ENCODE data around the gene MORN2.

MORN2 gene

GRCh38 chr2:38911191-38911590 is 35.4 kb downstream of the MORN2 start:
- Histone ChIP-seq H3K4me1 (no peaks in the 10 kb centered on the region), H3K27me3 (no peaks in the 10 kb centered on the region), H4K20me1 (no peaks in the 10 kb centered on the region), H3K4me3 (no peak overlapping the region), H3K36me3 (no peaks in the 10 kb centered on the region), H3K4me2 (no peak overlapping the region), H3K9ac (no peak overlapping the region), H3K27ac (no peak overlapping the region), H3K9me3 (no peaks in the 10 kb centered on the region)
- no peak for TF ChIP-seq Cebpa-rat (IDR thresholded peaks at IDR 0.05)

GRCh38 chr2:38912619-38913018 is 36.8 kb downstream of the MORN2 start:
- TF ChIP-seq Cebpa-rat (IDR thresholded peaks at IDR 0.05) = no peak
- no peaks in the 10 kb centered on the region for H4K20me1 ChIP-seq

GRCh38 chr2:38922389-38922788 is 46.6 kb downstream of the MORN2 start:
- no peaks in the 10 kb centered on the region for H3K9me3 ChIP-seq
- H4K20me1 ChIP-seq = no peaks in the 10 kb centered on the region
- no peak for TF ChIP-seq Cebpa-rat (IDR thresholded peaks at IDR 0.05)
- no peaks in the 10 kb centered on the region for H3K4me1 ChIP-seq
- H3K4me3 ChIP-seq = no peak overlapping the region
- no peaks in the 10 kb centered on the region for H3K36me3 ChIP-seq
- no peak overlapping the region for H3K27ac ChIP-seq
- H3K9ac ChIP-seq = no peak overlapping the region
- H3K27me3 ChIP-seq = no peaks in the 10 kb centered on the region
- no peak overlapping the region for H3K4me2 ChIP-seq

More at GRCh38 chr2:38912619-38913018, 36.8 kb downstream of the MORN2 start:
- Histone ChIP-seq H3K36me3 (no peaks in the 10 kb centered on the region), H3K4me3 (no peak overlapping the region), H3K9me3 (no peaks in the 10 kb centered on the region), H3K27me3 (no peaks in the 10 kb centered on the region), H3K27ac (no peak overlapping the region), H3K4me1 (no peaks in the 10 kb centered on the region), H3K4me2 (no peak overlapping the region), H3K9ac (no peak overlapping the region)

- no peak overlapping the region for H3K4me2 ChIP-seq
- H3K9ac ChIP-seq = no peak overlapping the region
- H3K4me3 ChIP-seq = no peak overlapping the region
- H3K36me3 ChIP-seq = no peaks in the 10 kb centered on the region
- no peak for TF ChIP-seq Cebpa-rat (IDR thresholded peaks at IDR 0.05)
- no peaks in the 10 kb centered on the region for H3K4me1 ChIP-seq
- H3K27ac ChIP-seq = no peak overlapping the region
- no peaks in the 10 kb centered on the region for H3K9me3 ChIP-seq
- no peaks in the 10 kb centered on the region for H4K20me1 ChIP-seq
- no peaks in the 10 kb centered on the region for H3K27me3 ChIP-seq
These were observed 47.1 kb downstream of the MORN2 start for GRCh38 chr2:38922902-38923301.

DNA sequence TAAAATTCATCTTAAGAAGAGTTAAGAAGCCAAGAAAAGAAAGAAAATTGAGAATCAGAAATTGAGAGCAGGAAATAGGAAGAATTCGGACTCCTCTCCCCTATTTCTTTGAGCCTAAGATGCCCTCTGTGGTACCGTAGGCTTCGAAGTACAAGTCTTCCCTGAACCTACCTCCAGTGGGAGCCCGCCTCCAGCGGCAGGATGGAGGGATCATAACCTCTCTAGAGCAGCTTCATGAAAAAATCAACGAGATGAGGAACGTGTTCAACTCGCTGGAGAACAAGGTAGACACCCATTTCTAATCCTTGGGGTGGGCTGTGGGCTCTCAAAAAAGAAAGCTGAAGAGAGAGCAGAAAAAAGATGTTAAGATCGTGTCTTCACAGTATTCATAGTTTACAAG is 50.2 kb downstream of the MORN2 start:
- TF ChIP-seq Cebpa-rat (IDR thresholded peaks at IDR 0.05) = no peak
- Histone ChIP-seq H3K4me2 (no peak overlapping the region), H3K9me3 (no peaks in the 10 kb centered on the region), H3K27ac (no peak overlapping the region), H3K4me1 (no peaks in the 10 kb centered on the region), H3K4me3 (no peak overlapping the region), H4K20me1 (no peaks in the 10 kb centered on the region), H3K36me3 (no peaks in the 10 kb centered on the region), H3K27me3 (no peaks in the 10 kb centered on the region), H3K9ac (no peak overlapping the region)

DNA sequence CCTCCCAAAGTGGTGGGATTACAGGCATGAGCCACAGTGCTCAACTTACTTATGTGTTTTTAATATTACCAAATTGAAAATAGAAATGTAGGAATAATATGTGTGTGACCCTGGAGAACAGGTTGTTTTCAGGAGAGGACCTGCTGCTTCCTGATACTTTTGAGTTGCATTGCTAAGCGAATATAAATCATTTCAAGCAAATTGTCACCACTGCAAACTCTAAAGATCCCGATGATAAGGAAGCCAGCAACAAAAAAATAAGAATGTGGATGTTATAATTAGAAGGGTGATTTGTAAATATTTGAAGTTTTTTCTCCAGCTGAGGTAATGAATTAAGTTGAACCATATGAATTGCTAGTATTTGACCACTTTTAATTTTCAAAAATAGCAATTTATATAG is 54.8 kb downstream of the MORN2 start:
- no peak overlapping the region for H3K4me2 ChIP-seq
- no peaks in the 10 kb centered on the region for H3K9me3 ChIP-seq
- H3K36me3 ChIP-seq = no peaks in the 10 kb centered on the region
- no peak overlapping the region for H3K27ac ChIP-seq
- no peak overlapping the region for H3K4me3 ChIP-seq
- 0 out of 2 replicates have a peak, but pooled peaks cover 4% of the 10 kb centered on the region for H3K4me1 ChIP-seq
- H3K9ac ChIP-seq = no peak overlapping the region
- TF ChIP-seq Cebpa-rat (IDR thresholded peaks at IDR 0.05) = no peak
- H3K27me3 ChIP-seq = no peaks in the 10 kb centered on the region
- H4K20me1 ChIP-seq = no peaks in the 10 kb centered on the region

Measured in BLaER1 (cell line).